HAP-1 (cell line): Measurements from ENCODE around the gene ALDH3A1.

ENCODE experiments used
- DNase-seq, 2 experiments: peaks; one replicate each; pipeline ENCODE4 v3.0.0-alpha.2; 2016 to 2020; ENCODE audit warnings: low spot score in 2 of 2
- H3K27me3 ChIP-seq: fragments of 250-450 bp; sonication (Bioruptor Pico); 2 replicates; pipeline ENCODE4 v1.5.1; 2020; ENCODE audit warnings: low read depth, mild to moderate bottlenecking, moderate library complexity
- H3K36me3 ChIP-seq: fragments of 250-450 bp; sonication (Bioruptor Pico); replicated peaks from 2 replicates; pipeline ENCODE4 v1.5.1; 2020; ENCODE audit warnings: mild to moderate bottlenecking
- H3K4me1 ChIP-seq: fragments of 250-450 bp; sonication (Bioruptor Pico); 2 replicates; pipeline ENCODE4 v1.5.1; 2020; ENCODE audit warnings: mild to moderate bottlenecking
- H3K4me3 ChIP-seq: fragments of 250-450 bp; sonication (Bioruptor Pico); 2 replicates; pipeline ENCODE4 v1.5.1; 2020; ENCODE audit warnings: mild to moderate bottlenecking, moderate library complexity
- H3K9me3 ChIP-seq: fragments of 250-450 bp; sonication (Bioruptor Pico); 2 replicates; pipeline ENCODE4 v1.5.1; 2020; ENCODE audit warnings: mild to moderate bottlenecking, moderate library complexity
- in situ Hi-C: fragments of 300-500 bp; cut with MboI; formaldehyde crosslinking; loops from 3 replicates; pipeline ENCODE4 v1.14.3; 2020; ENCODE audit warnings: low sequenced_read_pairs, inconsistent platforms, mixed read lengths

ALDH3A1 gene

DNA sequence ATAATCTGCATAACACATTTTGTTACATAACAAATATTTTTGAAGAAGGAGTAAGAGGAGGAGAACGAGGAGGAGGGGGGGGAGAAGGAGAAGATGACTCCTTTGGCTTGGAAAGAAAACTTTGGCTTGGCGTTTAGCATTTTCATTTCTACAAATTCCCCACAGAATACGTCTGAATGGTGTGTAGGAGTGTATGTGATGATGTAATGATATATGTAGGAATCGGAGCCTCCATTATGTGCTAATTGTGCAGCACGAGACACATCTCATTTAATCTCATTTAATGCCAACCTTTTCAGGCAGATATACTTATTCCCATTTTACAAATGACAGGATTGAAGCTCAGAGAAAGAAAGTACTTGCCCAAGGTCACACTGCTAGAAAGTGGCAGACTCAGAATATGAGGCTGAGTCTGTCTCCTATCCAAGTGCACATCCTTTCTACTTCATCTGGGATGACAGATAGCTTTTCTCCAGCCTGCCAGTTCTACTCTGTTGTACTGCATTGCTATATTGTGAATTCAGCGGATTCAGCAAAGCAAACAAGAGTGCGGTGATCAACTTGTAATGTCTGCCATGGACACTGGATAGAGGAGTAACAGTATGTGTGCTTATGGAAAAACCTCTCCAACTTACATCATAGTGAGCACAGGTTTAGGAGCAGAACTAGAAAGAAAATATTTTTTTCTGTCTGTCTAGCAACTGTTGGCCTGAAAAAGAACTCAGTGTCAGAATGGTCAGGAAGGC, 21.3 kb downstream of the ALDH3A1 start:
- no peak for DNase-seq
- Histone ChIP-seq H3K36me3 (no peaks in the 10 kb centered on the region), H3K27me3 (no peaks in the 10 kb centered on the region), H3K9me3 (no peaks in the 10 kb centered on the region), H3K4me3 (no peak overlapping the region), H3K4me1 (no peaks in the 10 kb centered on the region)
- in situ Hi-C loops, result no loop called here

- H3K4me1 ChIP-seq, result no peaks in the 10 kb centered on the region
- no peaks in the 10 kb centered on the region for H3K27me3 ChIP-seq
- no peaks in the 10 kb centered on the region for H3K9me3 ChIP-seq
- H3K36me3 ChIP-seq, result no peaks in the 10 kb centered on the region
- DNase-seq, result no peak
- H3K4me3 ChIP-seq, result no peak overlapping the region
- in situ Hi-C loops, result no loop called here
Observed at GRCh38 chr17:19725486-19725885, 22.6 kb downstream of the ALDH3A1 start.

DNA sequence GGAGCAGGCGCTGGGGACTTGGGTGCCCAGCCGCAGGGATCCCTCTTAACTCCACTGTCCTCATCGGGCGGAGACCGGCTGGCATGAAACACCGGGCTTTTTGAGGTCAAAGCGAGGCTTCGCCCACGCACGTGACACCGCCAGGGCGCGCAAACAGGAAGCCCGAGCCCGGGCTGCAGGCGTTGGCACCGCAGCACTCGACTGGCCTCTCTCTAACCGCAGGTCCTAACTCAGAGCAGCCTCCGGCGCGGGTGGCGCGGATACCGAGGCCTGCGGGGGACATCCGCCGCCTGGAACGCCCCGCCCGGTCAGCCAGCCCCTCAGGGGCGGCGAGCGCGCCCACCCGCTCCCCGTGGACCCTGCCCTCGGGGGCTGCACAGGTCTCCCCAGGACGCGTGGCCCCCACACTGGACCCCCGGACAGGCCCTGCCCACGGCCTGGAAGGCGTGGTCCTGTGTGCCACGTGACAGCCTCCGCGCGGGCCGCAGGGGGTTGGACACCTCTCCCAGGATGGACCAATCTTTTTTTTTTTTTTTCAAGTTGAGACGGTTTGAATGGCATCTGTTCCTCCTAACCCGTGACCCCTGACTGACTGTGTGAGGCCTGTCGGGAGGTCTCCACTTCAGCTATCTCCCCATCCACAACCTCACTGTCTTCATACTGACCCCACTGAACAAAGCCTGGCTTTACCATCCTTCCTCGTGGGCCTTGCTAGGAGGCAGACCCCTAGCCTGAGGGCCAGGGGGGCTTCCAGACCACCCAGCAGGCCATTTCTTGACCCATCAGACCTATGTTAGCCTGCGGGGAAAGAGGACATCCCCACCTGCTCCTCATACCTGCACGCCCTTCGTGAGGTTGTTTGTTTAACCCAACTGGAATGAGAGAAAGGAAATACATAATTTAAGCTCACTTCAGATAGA, 23.3 kb downstream of the ALDH3A1 start:
- DNase-seq, result no peak
- no peaks in the 10 kb centered on the region for H3K36me3 ChIP-seq
- H3K9me3 ChIP-seq, result no peaks in the 10 kb centered on the region
- no peak overlapping the region for H3K4me3 ChIP-seq
- no peaks in the 10 kb centered on the region for H3K27me3 ChIP-seq
- H3K4me1 ChIP-seq, result no peaks in the 10 kb centered on the region
- in situ Hi-C loops, result no loop called here

- in situ Hi-C loops, result no loop called here
- Histone ChIP-seq H3K4me3 (no peak overlapping the region), H3K9me3 (no peaks in the 10 kb centered on the region), H3K36me3 (no peaks in the 10 kb centered on the region), H3K4me1 (no peaks in the 10 kb centered on the region), H3K27me3 (no peaks in the 10 kb centered on the region)
- no peak for DNase-seq
Observed at GRCh38 chr17:19723964-19724363, 24.1 kb downstream of the ALDH3A1 start.

DNA sequence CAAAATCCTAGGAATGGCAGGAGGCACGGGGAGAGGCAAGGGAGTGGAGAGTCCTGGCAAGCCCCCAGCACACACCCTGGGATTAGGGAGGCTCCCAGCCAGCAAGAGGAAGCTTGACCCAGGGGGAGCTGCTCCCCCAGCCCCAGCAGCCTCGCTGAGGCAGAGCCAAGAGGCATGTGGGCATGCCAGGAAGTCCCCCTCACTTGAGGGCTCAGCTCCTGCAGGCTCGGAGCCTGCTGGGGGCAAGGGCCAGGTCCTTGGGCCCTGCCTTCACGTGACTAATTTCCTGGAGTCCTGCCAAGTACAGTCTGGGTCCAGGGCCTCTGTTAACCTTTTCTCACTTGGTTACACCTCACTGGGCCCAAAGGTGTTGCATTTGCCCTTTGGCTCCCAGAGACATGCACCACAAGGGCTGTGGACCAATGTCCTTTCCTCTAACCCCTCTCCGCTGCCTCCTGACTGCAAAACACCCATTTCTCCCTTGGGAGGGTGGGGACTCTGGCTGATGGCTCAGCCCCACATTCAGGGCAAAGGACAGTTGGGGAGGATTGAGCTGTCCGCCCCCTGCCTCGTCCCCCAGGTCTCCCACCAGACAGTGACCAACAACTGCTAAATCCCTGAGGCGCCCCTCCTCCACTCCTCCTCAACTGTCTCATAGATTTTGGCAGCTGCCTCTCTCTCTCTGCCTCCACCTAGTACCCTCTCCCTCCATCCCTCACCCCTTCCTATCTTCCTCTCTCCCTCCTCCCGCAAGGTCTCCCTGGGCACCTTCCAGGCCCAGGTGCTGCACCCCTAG, 27.3 kb downstream of the ALDH3A1 start:
- Histone ChIP-seq H3K27me3 (no peaks in the 10 kb centered on the region), H3K9me3 (no peaks in the 10 kb centered on the region), H3K4me1 (no peaks in the 10 kb centered on the region), H3K4me3 (no peak overlapping the region), H3K36me3 (no peaks in the 10 kb centered on the region)
- no peak for DNase-seq
- in situ Hi-C loops, result no loop called here

GRCh38 chr17:19720210-19720475, 28.0 kb downstream of the ALDH3A1 start:
- DNase-seq, result no peak
- H3K4me3 ChIP-seq, result no peak overlapping the region
- in situ Hi-C loops, result no loop called here

GRCh38 chr17:19719355-19720209, 28.5 kb downstream of the ALDH3A1 start:
- in situ Hi-C loops, result no loop called here
- Histone ChIP-seq H3K27me3 (no peaks in the 10 kb centered on the region), H3K4me1 (no peaks in the 10 kb centered on the region), H3K9me3 (no peaks in the 10 kb centered on the region), H3K4me3 (no peak overlapping the region), H3K36me3 (no peaks in the 10 kb centered on the region)
- no peak for DNase-seq

More at GRCh38 chr17:19720210-19720475, 28.0 kb downstream of the ALDH3A1 start:
- Histone ChIP-seq H3K4me1 (no peaks in the 10 kb centered on the region), H3K36me3 (no peaks in the 10 kb centered on the region), H3K9me3 (no peaks in the 10 kb centered on the region), H3K27me3 (no peaks in the 10 kb centered on the region)

DNA sequence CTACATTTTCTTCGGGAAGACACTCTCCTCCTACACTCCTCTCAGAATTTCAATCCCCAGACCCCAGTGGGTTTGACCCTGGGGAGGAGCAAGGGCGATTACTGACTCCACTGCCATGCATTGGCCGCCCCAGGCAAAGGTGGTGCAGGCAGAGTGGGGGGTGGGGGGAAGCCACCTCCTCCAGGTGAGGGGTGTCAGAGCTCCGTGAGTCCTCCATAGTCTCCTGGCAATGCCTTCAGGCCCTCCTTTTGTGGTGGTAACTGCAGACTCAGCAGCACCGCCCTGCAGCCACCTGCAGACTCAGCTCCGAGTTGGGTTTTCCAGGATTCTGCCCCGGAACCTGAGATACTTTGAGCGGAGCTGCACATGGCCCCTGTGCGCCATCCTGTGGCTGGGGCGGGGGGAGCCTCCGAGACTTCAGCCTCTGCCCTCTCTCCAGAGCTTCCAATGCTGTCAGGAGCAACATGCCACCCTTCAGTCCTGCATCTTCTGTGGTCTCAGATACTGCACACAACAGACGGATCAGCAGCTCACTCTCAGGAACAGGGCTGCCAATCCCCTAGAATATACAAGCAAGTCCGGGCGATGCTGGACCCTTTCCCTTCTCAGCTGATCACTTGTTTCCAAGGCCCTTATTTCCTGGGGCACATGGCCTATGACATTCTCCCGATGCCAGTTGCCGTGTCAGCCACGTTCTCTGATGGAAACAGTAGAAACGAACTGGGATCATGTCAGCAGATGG, 29.3 kb downstream of the ALDH3A1 start:
- Histone ChIP-seq H3K9me3 (no peaks in the 10 kb centered on the region), H3K4me1 (no peaks in the 10 kb centered on the region), H3K27me3 (no peaks in the 10 kb centered on the region), H3K36me3 (no peaks in the 10 kb centered on the region), H3K4me3 (no peak overlapping the region)
- in situ Hi-C loops, result no loop called here
- peak in 1 of 2 experiments; percentile 55 for DNase-seq

GRCh38 chr17:19718041-19718612, 30.0 kb downstream of the ALDH3A1 start:
- Histone ChIP-seq H3K4me3 (no peak overlapping the region), H3K9me3 (no peaks in the 10 kb centered on the region), H3K27me3 (no peaks in the 10 kb centered on the region), H3K4me1 (no peaks in the 10 kb centered on the region), H3K36me3 (no peaks in the 10 kb centered on the region)
- DNase-seq, result no peak
- in situ Hi-C loops, result no loop called here

DNA sequence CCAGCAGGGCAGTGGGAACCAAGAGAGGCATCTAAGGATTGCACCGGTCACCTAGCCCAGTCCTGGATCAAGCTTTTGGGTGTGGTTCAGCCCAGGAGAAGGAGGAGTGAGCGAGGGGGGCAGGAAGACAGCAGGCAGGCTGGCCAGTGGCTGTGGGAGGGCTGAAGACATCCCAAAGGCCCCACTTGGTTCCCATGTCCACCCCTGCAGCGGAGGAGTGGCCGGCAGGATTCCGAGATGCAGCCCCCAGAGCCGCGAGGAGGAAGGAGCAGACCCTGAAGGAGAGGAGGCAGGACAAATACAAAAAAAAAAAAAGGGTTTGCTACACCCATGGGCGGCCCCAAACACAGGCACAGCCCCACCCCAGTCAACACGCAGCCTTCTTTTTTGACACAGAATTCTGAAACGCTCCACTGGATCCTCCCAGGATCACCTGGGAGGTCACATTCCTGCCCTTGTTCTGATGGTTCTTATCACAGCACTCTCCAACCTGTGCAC, 30.6 kb downstream of the ALDH3A1 start:
- in situ Hi-C loops, result no loop called here
- Histone ChIP-seq H3K9me3 (no peaks in the 10 kb centered on the region), H3K27me3 (no peaks in the 10 kb centered on the region), H3K4me3 (no peak overlapping the region), H3K36me3 (no peaks in the 10 kb centered on the region), H3K4me1 (no peaks in the 10 kb centered on the region)
- no peak for DNase-seq

DNA sequence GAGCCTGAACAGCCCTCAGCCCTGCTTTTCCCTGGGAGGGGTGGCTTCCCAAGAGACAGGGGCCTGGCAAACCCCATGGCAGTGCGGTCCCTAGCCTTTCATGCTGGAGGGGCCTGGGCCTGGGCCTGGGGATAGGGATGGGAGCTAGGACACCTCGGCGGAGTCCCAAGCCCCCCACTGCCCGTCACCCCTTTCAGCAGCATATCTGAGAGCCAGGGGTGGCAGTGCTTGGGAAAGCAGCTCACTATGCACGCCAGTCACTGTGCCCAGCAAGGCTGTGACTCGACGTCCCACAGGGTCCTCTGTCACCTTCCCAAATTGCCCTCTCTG, 31.1 kb downstream of the ALDH3A1 start:
- in situ Hi-C loops, result no loop called here
- H3K4me3 ChIP-seq, result no peak overlapping the region
- no peaks in the 10 kb centered on the region for H3K4me1 ChIP-seq

GRCh38 chr17:19716108-19717030, 31.7 kb downstream of the ALDH3A1 start, which contains the start of gene SLC47A2:
SLC47A2 (minus strand) TSS chr17:19716584; CDS start chr17:19716555, 29 bp downstream.
- H3K4me3 ChIP-seq, result no peak within 1 kb of the TSS
- H3K4me1 ChIP-seq, result no peaks in the 10 kb centered on the region
- no peaks in the 10 kb centered on the region for H3K27me3 ChIP-seq
- in situ Hi-C loops, result no loop called here
- no peaks in the 10 kb centered on the region for H3K36me3 ChIP-seq
- no peak for DNase-seq
- no peaks in the 10 kb centered on the region for H3K9me3 ChIP-seq

More for the DNA sequence above, 31.1 kb downstream of the ALDH3A1 start:
- no peaks in the 10 kb centered on the region for H3K27me3 ChIP-seq
- no peaks in the 10 kb centered on the region for H3K36me3 ChIP-seq
- no peak for DNase-seq
- H3K9me3 ChIP-seq, result no peaks in the 10 kb centered on the region
